ENCODE data around the gene AMZ1. TPM values are rescaled to one million over a fixed set of nuclear protein-coding genes. Genes with fewer than 3 reads are reported as not detected.

Gene AMZ1
- total RNA-seq, 1 experiment from 2014 or later, result 0.74 TPM

GRCh38 chr7:2757904-2758672 is 70.1 kb downstream of the AMZ1 start:
- H3K23ac ChIP-seq (ENCODE audit: insufficient read length, low read depth, low read length), result no peak overlapping the region
- Mint-ChIP-seq H3K9me3 (no peaks in the 10 kb centered on the region), H3K36me3 (ENCODE audit: insufficient read depth in 1 of 3, low read depth in 3 of 3) (peaks cover 20 to 38% (median 25%) of the 10 kb centered on the region in 3 experiments), H3K4me3 (no peak overlapping the region), H3K27ac (peak overlapping the region; percentile 75 to 92 (median 80); a peak in 5 of 7 replicates), H3K27me3 (ENCODE audit: low read depth) (peaks cover 2% of the 10 kb centered on the region; the same call in 1 of the 2 replicates), H3K4me1 (peaks cover 33 to 35% of the 10 kb centered on the region in 2 experiments)
- 100% methylated on average over 1 of the region's 12 CpGs for WGBS (ENCODE audit: extremely low coverage, insufficient read length, low lambda C conversion rate)
- no peak overlapping the region for H2AFZ ChIP-seq (ENCODE audit: low read length)
- TF ChIP-seq CTCF (conservative IDR thresholded peaks at IDR 0.05), result no peak
- 0 out of 2 replicates have a peak, but pooled peaks cover 2% of the 10 kb centered on the region for H3K4me1 ChIP-seq (ENCODE audit: insufficient read depth, low read length)
- H3K56ac ChIP-seq (ENCODE audit: insufficient read length, low read depth, low read length), result no peak overlapping the region
- H3K9me3 ChIP-seq (ENCODE audit: control insufficient read depth, low read depth, low read length), result no peaks in the 10 kb centered on the region
- H3K79me2 ChIP-seq (ENCODE audit: insufficient read depth, low read length), result peaks cover 8% of the 10 kb centered on the region; the same call in 1 of the 2 replicates
- no peak overlapping the region for H4K8ac ChIP-seq (replicated peaks; ENCODE audit: insufficient read length, low read depth, low read length)
- H3K27me3 ChIP-seq (ENCODE audit: insufficient read depth, low read length), result no peaks in the 10 kb centered on the region
- no peak for DNase-seq
- H3K14ac ChIP-seq (ENCODE audit: insufficient read depth, low read length), result 0 out of 2 replicates have a peak overlapping the region, but pooled peaks have one; percentile 31
- no peak overlapping the region for H3T11ph ChIP-seq (ENCODE audit: low read length)
- H3K23me2 ChIP-seq (ENCODE audit: insufficient read length, low read depth, low read length, poor library complexity, severe bottlenecking), result no peaks in the 10 kb centered on the region
- H2BK120ac ChIP-seq (ENCODE audit: low read depth, low read length, poor library complexity, severe bottlenecking), result no peak overlapping the region
- H2BK5ac ChIP-seq (ENCODE audit: insufficient read length, low read length), result no peak overlapping the region
- H3K79me1 ChIP-seq (ENCODE audit: insufficient read depth, low read depth, low read length, poor library complexity, severe bottlenecking), result peaks cover 5% of the 10 kb centered on the region
- H4K20me1 ChIP-seq (ENCODE audit: control insufficient read depth, insufficient read depth, insufficient read length), result no peaks in the 10 kb centered on the region
- H3K4ac ChIP-seq (ENCODE audit: low read depth, low read length), result no peak overlapping the region
- no peak overlapping the region for H4K91ac ChIP-seq (ENCODE audit: insufficient read length, low read depth, low read length)
- H3K18ac ChIP-seq (ENCODE audit: insufficient read length, low read depth, low read length), result no peak overlapping the region
- no peak overlapping the region for H3K4me2 ChIP-seq (ENCODE audit: insufficient read depth, insufficient read length, low read length)
- no peak overlapping the region for H2BK20ac ChIP-seq (ENCODE audit: low read depth, low read length, poor library complexity, severe bottlenecking)
- no peak overlapping the region for H4K5ac ChIP-seq (ENCODE audit: insufficient read length, low read depth, low read length)
- H3K27ac ChIP-seq (ENCODE audit: insufficient read length, low read depth, low read length), result no peak overlapping the region
- H2AK5ac ChIP-seq (ENCODE audit: insufficient read length, low read length), result no peak overlapping the region
- no peak overlapping the region for H2BK15ac ChIP-seq (ENCODE audit: low read depth, low read length)
- no peak overlapping the region for H2BK12ac ChIP-seq (ENCODE audit: insufficient read length, low read depth, low read length)
- H3K9ac ChIP-seq (ENCODE audit: extremely low read depth, insufficient read length, low read length), result no peak overlapping the region

All from H9 (cell line).